Measurements from ENCODE around the gene CRHR2. TPM values are rescaled to one million over a fixed set of nuclear protein-coding genes. Genes with fewer than 3 reads are reported as not detected.

CRHR2 gene
- total RNA-seq, 3 donors from 2014 or later = not detected

GRCh38 chr7:30667172-30667571 is 15.1 kb downstream of the CRHR2 start:
- H3K9me3 ChIP-seq = no peaks in the 10 kb centered on the region
- DNase-seq (no peak), ATAC-seq (no peak)
- no peaks in the 10 kb centered on the region for H3K4me1 ChIP-seq (ENCODE audit: low read depth)
- intact Hi-C loops (cut with DNase I, micrococcal nuclease) = no loop called here
- H3K36me3 ChIP-seq (ENCODE audit: low read depth) = no peaks in the 10 kb centered on the region
- no peak for TF ChIP-seq CTCF (IDR thresholded peaks at IDR 0.05)
- H3K4me3 ChIP-seq = no peak overlapping the region

GRCh38 chr7:30665449-30665848 is 16.8 kb downstream of the CRHR2 start:
- H3K36me3 ChIP-seq (ENCODE audit: low read depth) = no peaks in the 10 kb centered on the region
- no peak for TF ChIP-seq CTCF (IDR thresholded peaks at IDR 0.05)
- H3K4me3 ChIP-seq = no peak overlapping the region
- H3K4me1 ChIP-seq (ENCODE audit: low read depth) = no peaks in the 10 kb centered on the region
- intact Hi-C loops (cut with DNase I, micrococcal nuclease) = no loop called here
- DNase-seq (no peak), ATAC-seq (no peak)
- H3K9me3 ChIP-seq = no peaks in the 10 kb centered on the region

- Histone ChIP-seq H3K36me3 (ENCODE audit: low read depth) (no peaks in the 10 kb centered on the region), H3K4me3 (no peak overlapping the region), H3K4me1 (ENCODE audit: low read depth) (no peaks in the 10 kb centered on the region), H3K9me3 (no peaks in the 10 kb centered on the region)
- TF ChIP-seq CTCF (IDR thresholded peaks at IDR 0.05) = no peak
- intact Hi-C loops (cut with DNase I, micrococcal nuclease) = no loop called here
- no peak for DNase-seq
- ATAC-seq = no peak
Observed at GRCh38 chr7:30665043-30665442, 17.2 kb downstream of the CRHR2 start.

GRCh38 chr7:30664184-30664885 is 17.9 kb downstream of the CRHR2 start:
- Histone ChIP-seq H3K4me3 (no peak overlapping the region), H3K9me3 (no peaks in the 10 kb centered on the region), H3K36me3 (ENCODE audit: low read depth) (no peaks in the 10 kb centered on the region), H3K4me1 (ENCODE audit: low read depth) (no peaks in the 10 kb centered on the region)
- TF ChIP-seq CTCF (IDR thresholded peaks at IDR 0.05) = no peak
- intact Hi-C loops (cut with DNase I, micrococcal nuclease) = no loop called here
- ATAC-seq (no peak), DNase-seq (no peak)

- no peaks in the 10 kb centered on the region for H3K9me3 ChIP-seq
- intact Hi-C loops (cut with DNase I, micrococcal nuclease) = no loop called here
- no peaks in the 10 kb centered on the region for H3K4me1 ChIP-seq (ENCODE audit: low read depth)
- TF ChIP-seq CTCF (IDR thresholded peaks at IDR 0.05) = no peak
- H3K36me3 ChIP-seq (ENCODE audit: low read depth) = no peaks in the 10 kb centered on the region
- no peak for ATAC-seq
- no peak for DNase-seq
- H3K4me3 ChIP-seq = no peak overlapping the region
Observed at GRCh38 chr7:30663414-30663813, 18.8 kb downstream of the CRHR2 start.
